ENCODE results near the gene MSI2.

GRCh38 chr17:57632294-57632693 lies 376.0 kb downstream of the MSI2 start:
- TF ChIP-seq CTCF (IDR thresholded peaks at IDR 0.05) = no peak
- TF ChIP-seq POLR2A (IDR thresholded peaks at IDR 0.05) = no peak
